Gastrocnemius medialis (tissue), 4 donors: Measurements from ENCODE around the gene SND1. TPM values are rescaled to one million over a fixed set of nuclear protein-coding genes. Genes with fewer than 3 reads are reported as not detected.

Experiments used
- ATAC-seq, 2 donors: fragments of 150-250 bp; one replicate each; pipeline ENCODE4 v1.9.1; 2016
- DNase-seq, 2 donors: peaks; one replicate each; pipeline ENCODE4 v3.0.0-alpha.2; 2019
- H3K27ac ChIP-seq, 4 donors: fragments of 200-600 bp; sonication (generic); 1 replicate in 1 of 4; 2 replicates in 3 of 4; pipeline ENCODE4 v1.5.1; 2016 to 2018; ENCODE audit warnings: mild to moderate bottlenecking in 2 of 4, moderate library complexity in 1 of 4
- H3K27me3 ChIP-seq, 3 donors: fragments of 200-600 bp; sonication (generic) in 2 of 3; 1 replicate in 1 of 3; 2 replicates in 2 of 3; pipeline versions ENCODE4 v1.5.1 to v1.6.0; 2016 to 2019; ENCODE audit warnings: mild to moderate bottlenecking in 1 of 3, moderate library complexity in 1 of 3
- H3K36me3 ChIP-seq, 2 donors: fragments of 200-600 bp; sonication (generic) in 1 of 2; one replicate each; pipeline ENCODE4 v1.5.1; 2017 to 2018
- H3K4me1 ChIP-seq, 2 donors: fragments of 200-600 bp; sonication (generic) in 1 of 2; one replicate each; pipeline ENCODE4 v1.5.1; 2016 to 2017; ENCODE audit warnings: mild to moderate bottlenecking in 2 of 2
- H3K4me3 ChIP-seq, 4 donors: fragments of 200-600 bp; sonication (generic) in 3 of 4; 1 replicate in 1 of 4; 2 replicates in 3 of 4; pipeline ENCODE4 v1.5.1; 2016 to 2019; ENCODE audit warnings: mild to moderate bottlenecking in 2 of 4
- H3K9me3 ChIP-seq, 3 donors: fragments of 200-600 bp; sonication (generic) in 2 of 3; 1 replicate in 1 of 3; 2 replicates in 2 of 3; pipeline ENCODE4 v1.5.1; 2016 to 2019
- POLR2A ChIP-seq, 2 donors: fragments of 450-650 bp; IDR thresholded peaks; one replicate each; pipeline ENCODE4 v1.6.1; 2017; ENCODE audit warnings: antibody characterized with exemption in 2 of 2, mild to moderate bottlenecking in 2 of 2, moderate library complexity in 2 of 2
- in situ Hi-C, 4 donors: fragments of 200-750 bp; cut with MboI; loops; one replicate each; pipeline versions ENCODE4 v1.15.0 to v1.8.0; 2017; ENCODE audit warnings: low sequenced_read_pairs in 4 of 4
- intact Hi-C: fragments of 100-400 bp; cut with DNase I; formaldehyde crosslinking; loops from one replicate; pipeline ENCODE4 v1.15.1; 2023; ENCODE audit warnings: low total_unique reads
- total RNA-seq, 4 donors: library from RNA; depleted of rRNA; stranded (reverse); fragments of >200 nt; gene quantifications; one replicate each; pipeline versions ENCODE4 v1.1.0 to v1.2.3, GENCODE V29; 2016
- TF ChIP-seq, protein P1 (sequence below), 5 experiments: fragments of 450-650 bp in 3 of 5; fragments of 200-600 bp in 2 of 5; sonication (generic) in 2 of 5; IDR thresholded peaks in 4 of 5; conservative IDR thresholded peaks in 1 of 5; 1 replicate in 4 of 5; 2 replicates in 1 of 5; pipeline ENCODE4 v1.5.1; 2016 to 2019; ENCODE audit warnings: antibody characterized with exemption in 5 of 5, mild to moderate bottlenecking in 3 of 5, moderate library complexity in 3 of 5

SND1 gene
- total RNA-seq, 4 donors from 2014 or later = 30.4 to 73.0 (median 50.3) TPM

- intact Hi-C loops (no loop called here), in situ Hi-C loops (no loop called here)
- Histone ChIP-seq H3K27me3 (peaks cover 10 to 16% (median 14%) of the 10 kb centered on the region in 3 donors), H3K27ac (no peak overlapping the region), H3K4me1 (no peaks in the 10 kb centered on the region), H3K9me3 (no peaks in the 10 kb centered on the region), H3K36me3 (no peaks in the 10 kb centered on the region), H3K4me3 (no peak overlapping the region)
- ATAC-seq (no peak), DNase-seq (no peak)
- TF ChIP-seq, protein P1, sequence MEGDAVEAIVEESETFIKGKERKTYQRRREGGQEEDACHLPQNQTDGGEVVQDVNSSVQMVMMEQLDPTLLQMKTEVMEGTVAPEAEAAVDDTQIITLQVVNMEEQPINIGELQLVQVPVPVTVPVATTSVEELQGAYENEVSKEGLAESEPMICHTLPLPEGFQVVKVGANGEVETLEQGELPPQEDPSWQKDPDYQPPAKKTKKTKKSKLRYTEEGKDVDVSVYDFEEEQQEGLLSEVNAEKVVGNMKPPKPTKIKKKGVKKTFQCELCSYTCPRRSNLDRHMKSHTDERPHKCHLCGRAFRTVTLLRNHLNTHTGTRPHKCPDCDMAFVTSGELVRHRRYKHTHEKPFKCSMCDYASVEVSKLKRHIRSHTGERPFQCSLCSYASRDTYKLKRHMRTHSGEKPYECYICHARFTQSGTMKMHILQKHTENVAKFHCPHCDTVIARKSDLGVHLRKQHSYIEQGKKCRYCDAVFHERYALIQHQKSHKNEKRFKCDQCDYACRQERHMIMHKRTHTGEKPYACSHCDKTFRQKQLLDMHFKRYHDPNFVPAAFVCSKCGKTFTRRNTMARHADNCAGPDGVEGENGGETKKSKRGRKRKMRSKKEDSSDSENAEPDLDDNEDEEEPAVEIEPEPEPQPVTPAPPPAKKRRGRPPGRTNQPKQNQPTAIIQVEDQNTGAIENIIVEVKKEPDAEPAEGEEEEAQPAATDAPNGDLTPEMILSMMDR (IDR thresholded peaks at IDR 0.05 in 4 of 5, conservative IDR thresholded peaks at IDR 0.05 in 1 of 5) = no peak
- no peak for TF ChIP-seq POLR2A (IDR thresholded peaks at IDR 0.05)
These were observed 447.2 kb downstream of the SND1 start for GRCh38 chr7:128099204-128099671.

DNA sequence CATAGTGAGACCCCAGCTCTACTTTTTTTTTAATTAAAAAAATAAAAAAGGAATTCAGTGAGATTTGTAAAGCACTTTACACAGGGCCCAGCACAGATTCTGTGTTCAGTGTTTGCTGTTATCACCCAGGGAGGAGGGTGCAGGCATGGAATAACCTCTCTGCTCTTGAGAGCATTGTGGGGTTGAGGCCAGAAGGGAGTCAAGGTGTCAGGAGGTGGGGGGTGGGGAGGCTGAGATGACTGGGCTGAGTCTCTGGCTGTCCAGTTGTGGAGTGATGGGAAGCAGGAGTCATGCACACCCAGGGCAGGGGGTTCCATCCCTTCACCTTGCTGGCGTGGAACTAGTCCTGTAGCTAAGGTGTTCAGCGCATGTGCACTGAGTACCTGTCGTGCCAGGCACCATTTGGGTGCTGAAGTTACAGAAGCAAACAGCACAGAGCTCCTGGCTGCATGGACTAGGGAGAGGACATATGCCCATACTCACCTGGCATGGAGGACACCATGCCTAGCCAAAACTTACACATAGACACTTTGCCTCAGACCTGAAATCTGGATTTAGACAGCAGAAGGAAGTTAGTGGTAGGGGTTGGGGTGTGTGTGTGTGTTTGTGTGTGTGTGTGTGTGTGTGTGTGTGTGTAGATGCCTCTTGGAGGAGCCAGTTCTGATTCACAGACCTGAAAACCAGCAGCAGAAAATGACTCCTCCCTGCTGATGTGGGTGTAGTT is 448.4 kb downstream of the SND1 start:
- no peak overlapping the region for H3K4me3 ChIP-seq
- no peaks in the 10 kb centered on the region for H3K4me1 ChIP-seq
- ATAC-seq (no peak), DNase-seq (no peak)
- H3K27me3 ChIP-seq = peaks cover 13 to 18% (median 17%) of the 10 kb centered on the region in 3 donors
- in situ Hi-C loops = no loop called here
- H3K36me3 ChIP-seq = no peaks in the 10 kb centered on the region
- no peaks in the 10 kb centered on the region for H3K9me3 ChIP-seq
- intact Hi-C loops = no loop called here
- H3K27ac ChIP-seq = no peak overlapping the region
- no peak for TF ChIP-seq POLR2A (IDR thresholded peaks at IDR 0.05)
- TF ChIP-seq, protein P1 (IDR thresholded peaks at IDR 0.05 in 4 of 5, conservative IDR thresholded peaks at IDR 0.05 in 1 of 5) = no peak

- Histone ChIP-seq H3K27ac (no peak overlapping the region), H3K4me3 (no peak overlapping the region), H3K4me1 (no peaks in the 10 kb centered on the region), H3K36me3 (no peaks in the 10 kb centered on the region), H3K27me3 (peaks cover 13 to 23% (median 17%) of the 10 kb centered on the region in 3 donors), H3K9me3 (no peaks in the 10 kb centered on the region)
- ATAC-seq = no peak
- in situ Hi-C loops = no loop called here
- no peak for DNase-seq
- TF ChIP-seq POLR2A (IDR thresholded peaks at IDR 0.05) = no peak
- TF ChIP-seq, protein P1 (IDR thresholded peaks at IDR 0.05 in 4 of 5, conservative IDR thresholded peaks at IDR 0.05 in 1 of 5) = no peak
- intact Hi-C loops = no loop called here
These were observed 449.1 kb downstream of the SND1 start for GRCh38 chr7:128100949-128101713.

DNA sequence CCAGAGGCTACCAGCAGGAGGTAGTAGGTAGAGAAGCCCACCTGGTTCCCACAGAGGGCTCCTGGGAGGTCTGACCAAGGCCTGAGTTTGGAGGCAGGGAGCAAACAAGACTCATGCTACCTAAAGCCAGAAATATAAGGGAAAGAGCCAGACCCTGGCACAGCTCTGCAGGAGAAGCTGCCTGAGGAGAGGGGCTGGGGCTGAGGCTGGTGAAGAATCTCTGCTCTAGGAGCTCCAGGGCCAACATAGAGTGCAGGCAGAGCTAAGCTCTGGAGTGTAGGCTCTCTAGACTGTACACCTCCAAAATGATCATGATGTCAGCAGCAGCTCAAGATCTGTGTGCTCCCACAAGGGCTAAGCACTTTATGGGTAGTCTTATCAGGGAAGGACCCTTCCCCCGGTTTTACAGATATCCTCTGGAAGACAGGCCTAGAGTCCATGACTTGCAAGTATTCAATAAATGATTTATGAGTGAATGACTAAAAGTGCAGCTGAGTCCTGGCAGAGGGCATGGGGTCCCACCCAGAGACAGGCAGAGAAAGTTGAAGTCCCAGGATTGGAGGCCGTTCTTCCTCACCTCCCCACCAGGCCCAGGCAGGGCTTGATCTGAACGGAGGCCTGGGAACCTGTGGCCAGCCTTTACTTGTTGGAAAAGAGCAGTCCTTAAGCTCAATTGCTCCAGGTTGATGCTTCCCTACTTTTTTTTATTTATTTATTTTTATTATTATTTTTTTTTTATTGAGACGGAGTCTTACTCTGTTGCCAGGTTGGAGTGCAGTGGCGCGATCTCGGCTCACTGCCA is 450.7 kb downstream of the SND1 start:
- intact Hi-C loops = no loop called here
- H3K27ac ChIP-seq = no peak overlapping the region
- H3K36me3 ChIP-seq = no peaks in the 10 kb centered on the region
- no peaks in the 10 kb centered on the region for H3K4me1 ChIP-seq
- DNase-seq = no peak
- peaks cover 16 to 23% (median 21%) of the 10 kb centered on the region in 3 donors for H3K27me3 ChIP-seq
- no peak overlapping the region for H3K4me3 ChIP-seq
- H3K9me3 ChIP-seq = no peaks in the 10 kb centered on the region
- no peak for TF ChIP-seq POLR2A (IDR thresholded peaks at IDR 0.05)
- TF ChIP-seq, protein P1 (IDR thresholded peaks at IDR 0.05 in 4 of 5, conservative IDR thresholded peaks at IDR 0.05 in 1 of 5) = no peak
- ATAC-seq = no peak
- in situ Hi-C loops = no loop called here
